ENCODE measurements around the gene PIEZO2. TPM values are rescaled to one million over a fixed set of nuclear protein-coding genes. Genes with fewer than 3 reads are reported as not detected.

PIEZO2 gene
- total RNA-seq, 1 donor from 2014 or later, result 27.7 TPM

GRCh38 chr18:10787293-10787901 lies 362.0 kb downstream of the PIEZO2 start:
- DNase-seq, result peak; percentile 75

- no peak for DNase-seq
Observed at GRCh38 chr18:10785798-10786197, 363.6 kb downstream of the PIEZO2 start.

- DNase-seq, result no peak
Observed at GRCh38 chr18:10784596-10785202, 364.7 kb downstream of the PIEZO2 start.

- DNase-seq, result no peak
Observed at GRCh38 chr18:10783941-10784340, 365.4 kb downstream of the PIEZO2 start.

GRCh38 chr18:10776493-10776892 lies 372.9 kb downstream of the PIEZO2 start:
- peak; percentile 40 for DNase-seq

GRCh38 chr18:10775026-10775425 lies 374.3 kb downstream of the PIEZO2 start:
- DNase-seq, result no peak

GRCh38 chr18:10771053-10771709 lies 378.2 kb downstream of the PIEZO2 start:
- no peak for DNase-seq

GRCh38 chr18:10770264-10770663 lies 379.1 kb downstream of the PIEZO2 start:
- DNase-seq, result no peak

- DNase-seq, result peak; percentile 22
Observed at GRCh38 chr18:10768221-10768620, 381.1 kb downstream of the PIEZO2 start.

GRCh38 chr18:10767658-10768057 lies 381.7 kb downstream of the PIEZO2 start:
- DNase-seq, result no peak

GRCh38 chr18:10760986-10761385 lies 388.4 kb downstream of the PIEZO2 start:
- DNase-seq, result no peak

- no peak for DNase-seq
Observed at GRCh38 chr18:10759241-10759640, 390.1 kb downstream of the PIEZO2 start.

GRCh38 chr18:10757946-10758345 lies 391.4 kb downstream of the PIEZO2 start:
- no peak for DNase-seq

GRCh38 chr18:10757349-10757748 lies 392.0 kb downstream of the PIEZO2 start:
- no peak for DNase-seq

- DNase-seq, result no peak
Observed at GRCh38 chr18:10755855-10756254, 393.5 kb downstream of the PIEZO2 start.

- DNase-seq, result no peak
Observed at GRCh38 chr18:10754128-10754527, 395.2 kb downstream of the PIEZO2 start.

GRCh38 chr18:10752382-10752781 lies 397.0 kb downstream of the PIEZO2 start:
- DNase-seq, result no peak

- DNase-seq, result no peak
Observed at GRCh38 chr18:10751653-10752052, 397.7 kb downstream of the PIEZO2 start.

- DNase-seq, result peak; percentile 33
Observed at GRCh38 chr18:10750191-10751035, 399.0 kb downstream of the PIEZO2 start.

GRCh38 chr18:10748641-10749040 lies 400.7 kb downstream of the PIEZO2 start:
- DNase-seq, result no peak

- DNase-seq, result no peak
Observed at GRCh38 chr18:10745971-10746370, 403.4 kb downstream of the PIEZO2 start.

GRCh38 chr18:10745219-10745618 lies 404.1 kb downstream of the PIEZO2 start:
- no peak for DNase-seq

- no peak for DNase-seq
Observed at GRCh38 chr18:10743766-10744165, 405.6 kb downstream of the PIEZO2 start.
